ENCODE measurements around the gene ELF2.
"Not testable (repeated sequence)": the region's sequence is repeated elsewhere in the genome, so short reads cannot be mapped to it uniquely, and the experiment has no call there.

ELF2 gene

DNA sequence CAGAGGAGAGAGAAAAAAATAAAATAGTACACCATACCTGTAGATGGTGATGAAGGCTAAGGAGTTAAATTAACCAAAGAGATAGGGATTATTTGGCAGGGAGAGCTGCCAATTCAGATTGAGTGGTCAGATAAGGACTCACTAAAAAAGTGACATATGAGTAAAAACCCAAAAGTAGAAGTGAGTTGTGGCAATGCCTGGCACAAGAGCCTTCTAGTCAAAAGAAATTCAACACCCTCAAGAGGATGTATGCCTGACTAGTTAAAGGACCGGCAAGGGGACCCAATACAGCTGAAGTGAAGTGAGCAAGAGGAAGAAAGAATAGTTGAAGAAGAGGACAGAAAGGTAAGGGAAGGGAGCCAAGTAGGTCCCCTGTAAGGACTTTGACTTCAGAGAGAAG, 34.9 kb downstream of the ELF2 start:
- no peak for DNase-seq

- no peak for DNase-seq
Observed at GRCh38 chr4:139137763-139138162, 39.3 kb downstream of the ELF2 start.

DNA sequence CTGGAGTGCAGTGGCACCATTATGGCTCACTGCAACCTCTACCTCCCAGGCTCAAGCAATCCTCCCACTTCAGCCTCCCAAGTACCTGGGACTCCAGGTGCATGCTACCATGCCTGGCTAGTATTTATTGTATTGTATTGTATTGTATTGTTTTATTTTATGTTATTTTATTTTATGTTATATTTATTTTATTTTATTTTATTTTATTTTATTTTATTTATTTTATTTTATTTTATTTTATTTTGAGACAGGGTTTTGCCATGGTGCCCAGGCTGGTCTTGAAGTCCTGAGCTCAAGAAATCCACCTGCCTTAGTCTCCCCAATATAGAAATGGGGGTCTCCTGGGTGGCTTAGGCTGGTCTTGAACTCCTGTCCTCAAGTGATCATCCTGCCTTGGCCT, 42.6 kb downstream of the ELF2 start:
- DNase-seq: no peak

GRCh38 chr4:139131209-139131870, 45.7 kb downstream of the ELF2 start:
- DNase-seq: no peak

DNA sequence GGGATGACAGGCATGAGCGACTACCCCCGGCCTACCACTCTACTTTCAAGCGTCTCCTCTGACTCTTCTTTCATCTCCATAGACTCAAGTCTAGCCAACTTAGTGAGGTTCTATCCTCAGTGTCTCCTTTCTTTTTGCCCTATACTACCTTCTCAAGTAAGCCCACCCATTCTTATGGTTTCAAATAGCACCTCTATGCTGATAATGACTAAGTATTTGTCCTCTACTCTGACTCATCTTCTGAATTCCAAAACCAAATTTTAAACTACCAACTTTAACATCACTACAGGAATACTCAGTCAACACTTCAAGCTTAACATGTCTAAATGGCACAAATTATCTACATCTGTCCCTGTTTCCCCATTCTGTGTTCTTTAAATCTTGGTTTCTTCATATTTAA, 47.8 kb downstream of the ELF2 start:
- no peak for DNase-seq

DNA sequence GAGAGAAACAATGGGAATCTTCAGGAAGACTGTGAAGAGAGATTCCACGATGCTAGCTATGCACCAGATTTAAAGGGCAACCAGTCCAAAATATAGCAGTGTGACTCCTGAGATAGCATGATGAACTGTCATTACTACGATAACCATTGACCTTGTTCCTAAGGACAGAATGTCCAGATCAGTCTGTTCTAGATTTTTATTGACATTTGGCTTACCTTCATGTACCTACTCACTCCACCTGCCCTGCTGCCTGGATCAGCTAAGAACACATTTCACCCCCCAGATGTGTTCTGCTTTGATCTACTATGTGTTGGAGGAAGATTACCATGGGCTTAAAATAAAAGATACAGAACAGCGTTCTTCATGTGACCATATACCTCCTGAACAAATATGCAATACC, 50.1 kb downstream of the ELF2 start:
- no peak for DNase-seq

DNA sequence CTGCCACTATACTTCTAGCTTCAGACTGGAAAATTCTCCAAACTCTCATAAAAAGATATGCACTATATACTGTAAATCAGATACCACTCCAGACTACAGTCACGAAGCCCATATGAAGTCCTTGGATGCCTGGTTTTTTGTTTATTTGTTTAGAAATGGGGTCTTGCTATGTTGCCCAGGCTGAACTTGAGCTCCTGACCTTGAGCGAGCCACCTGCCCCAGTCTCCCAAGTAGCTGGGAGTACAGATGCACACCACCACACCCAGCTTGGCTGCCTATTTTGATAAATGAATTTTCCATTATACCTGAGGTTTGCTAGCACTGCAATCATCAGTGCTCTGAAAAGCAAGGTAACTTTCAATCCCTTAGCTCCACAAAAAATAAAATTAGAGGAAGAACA, 53.1 kb downstream of the ELF2 start:
- DNase-seq: no peak

GRCh38 chr4:139118365-139118764, 58.7 kb downstream of the ELF2 start:
- DNase-seq: no peak

DNA sequence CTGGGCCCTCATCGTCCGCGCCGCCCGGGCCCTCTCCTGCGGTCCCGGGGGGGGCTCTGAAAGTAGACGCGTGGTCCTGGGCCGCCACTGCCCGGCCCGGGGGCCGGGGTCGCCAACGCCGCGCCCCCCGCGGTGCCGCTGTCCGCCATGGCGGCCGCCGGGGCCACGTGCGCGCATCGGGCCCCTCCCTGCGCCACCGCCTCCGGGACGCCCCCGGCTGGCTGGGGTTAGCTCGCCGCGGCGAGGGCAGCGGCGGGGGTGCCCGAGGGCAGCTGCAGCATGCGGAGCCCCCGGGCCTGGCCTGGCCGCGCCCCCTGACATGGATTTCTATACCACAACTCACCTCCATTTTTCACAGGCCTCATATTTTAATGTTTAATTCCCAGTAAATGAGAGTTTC, 61.8 kb downstream of the ELF2 start:
- DNase-seq: no peak

GRCh38 chr4:139114795-139115194, 62.2 kb downstream of the ELF2 start:
- not testable (repeated sequence) for DNase-seq

GRCh38 chr4:139112650-139113049, 64.4 kb downstream of the ELF2 start:
- no peak for DNase-seq

DNA sequence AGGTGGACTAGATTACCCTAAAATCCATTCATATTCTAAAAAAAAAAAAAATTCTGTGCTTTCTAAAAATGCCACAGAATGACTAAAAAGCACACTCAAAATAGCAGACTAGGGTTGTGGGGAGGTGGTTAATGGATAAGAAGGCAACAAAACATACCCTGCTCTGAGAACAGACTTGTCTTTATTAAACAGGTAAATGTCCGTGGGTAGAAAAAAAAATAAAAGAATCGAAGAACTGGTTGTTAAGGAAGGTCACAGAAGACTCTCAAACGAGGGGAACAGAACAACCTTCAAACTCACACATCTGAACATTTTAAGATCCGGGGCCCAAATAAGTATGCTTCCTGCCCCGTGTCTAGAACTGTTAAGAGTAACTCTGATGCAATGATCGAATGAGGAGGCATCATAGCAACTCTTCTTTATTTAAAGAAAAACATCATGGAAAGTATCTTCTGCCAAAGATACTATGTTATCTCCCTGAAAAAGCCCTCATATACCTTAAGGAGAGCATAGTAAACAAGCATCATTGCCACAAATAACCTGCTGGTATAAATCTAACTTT, 68.4 kb downstream of the ELF2 start:
- no peak for DNase-seq

DNA sequence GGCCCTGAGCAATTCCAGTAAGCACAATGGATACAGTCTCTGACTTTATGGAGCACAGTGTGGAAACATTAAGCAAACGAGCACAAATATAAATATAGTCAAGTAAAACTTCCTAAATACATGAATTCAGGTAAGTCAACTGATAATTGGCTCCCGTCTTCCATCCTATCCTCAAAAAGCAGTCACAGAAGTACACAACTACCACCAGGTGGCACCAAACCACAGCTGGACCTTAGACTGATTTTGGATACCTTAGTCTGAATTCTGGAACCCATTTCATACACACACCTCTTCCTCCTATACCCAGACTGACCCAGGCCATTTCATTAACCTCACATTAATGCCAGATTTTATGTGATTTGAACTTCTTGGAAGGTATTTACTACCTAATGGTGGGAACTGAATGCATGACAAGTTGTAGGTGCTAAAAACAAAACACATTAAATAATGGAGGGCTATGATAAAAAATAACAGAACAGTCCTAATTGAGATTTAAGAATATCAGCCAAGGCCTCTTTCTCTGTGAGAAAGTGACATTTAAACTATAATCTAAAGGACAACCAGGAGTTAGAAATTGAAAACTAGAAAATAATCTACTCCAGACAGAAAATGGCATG, 77.5 kb downstream of the ELF2 start:
- peak; percentile 55 for DNase-seq

- DNase-seq: no peak
Observed at GRCh38 chr4:139092271-139092670, 84.7 kb downstream of the ELF2 start.

- no peak for DNase-seq
Observed at GRCh38 chr4:139085141-139085540, 91.9 kb downstream of the ELF2 start.

DNA sequence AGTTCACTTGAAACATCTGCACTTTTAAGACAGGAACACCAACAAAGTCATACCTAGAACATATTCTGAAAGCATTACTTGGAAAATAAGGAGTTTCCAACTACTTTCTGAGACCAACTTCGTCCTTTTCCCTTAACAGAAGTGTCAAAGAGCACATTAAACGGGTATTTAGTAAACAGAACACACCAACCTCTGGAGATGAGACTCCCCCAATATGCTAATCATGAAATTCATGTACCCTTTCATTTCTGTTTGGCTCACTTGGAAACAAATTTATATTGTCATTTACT, 92.3 kb downstream of the ELF2 start:
- no peak for DNase-seq

DNA sequence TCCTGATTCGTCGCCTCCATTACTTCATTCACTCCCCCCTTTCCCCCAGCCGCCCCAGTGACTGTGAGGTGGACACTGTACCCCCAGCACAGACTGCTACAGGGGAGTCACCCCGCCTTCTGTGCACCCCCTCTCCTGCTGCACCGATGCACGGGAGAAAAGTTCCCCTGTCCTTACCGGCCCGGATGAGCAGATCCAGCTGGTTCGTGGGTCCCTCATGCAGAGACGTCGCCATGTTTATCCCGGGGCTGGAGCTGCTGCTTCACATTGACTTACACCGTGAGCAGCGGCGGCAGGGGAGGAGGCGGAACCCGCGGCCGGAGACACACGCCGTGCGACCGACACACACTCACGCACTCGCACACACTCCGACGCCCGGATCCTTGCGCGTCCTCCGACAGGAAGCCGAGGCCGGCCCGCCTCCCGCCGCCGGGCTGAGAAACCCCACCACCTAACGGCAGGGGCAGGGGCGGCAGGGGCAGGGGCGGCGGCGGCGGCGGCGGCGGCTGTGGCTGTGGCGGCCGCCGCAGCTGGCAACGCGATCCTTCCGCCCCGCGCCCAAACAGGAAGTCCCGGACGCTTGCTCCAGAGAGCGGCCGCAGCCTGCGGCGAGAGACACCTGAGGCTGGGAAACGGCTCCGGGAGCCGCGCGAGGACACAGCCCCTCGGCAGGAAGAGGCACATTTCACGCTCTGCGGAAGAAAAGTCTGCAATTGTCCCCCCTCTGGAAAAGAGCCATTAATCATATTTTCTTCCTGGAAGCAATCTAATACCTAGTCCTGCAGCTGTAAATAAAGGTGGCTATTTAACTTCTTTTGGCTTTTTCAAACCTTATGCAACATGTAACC, 92.8 kb downstream of the ELF2 start:
- peak; percentile 72 for DNase-seq

- no peak for DNase-seq
Observed at GRCh38 chr4:139083607-139083955, 93.4 kb downstream of the ELF2 start.

DNA sequence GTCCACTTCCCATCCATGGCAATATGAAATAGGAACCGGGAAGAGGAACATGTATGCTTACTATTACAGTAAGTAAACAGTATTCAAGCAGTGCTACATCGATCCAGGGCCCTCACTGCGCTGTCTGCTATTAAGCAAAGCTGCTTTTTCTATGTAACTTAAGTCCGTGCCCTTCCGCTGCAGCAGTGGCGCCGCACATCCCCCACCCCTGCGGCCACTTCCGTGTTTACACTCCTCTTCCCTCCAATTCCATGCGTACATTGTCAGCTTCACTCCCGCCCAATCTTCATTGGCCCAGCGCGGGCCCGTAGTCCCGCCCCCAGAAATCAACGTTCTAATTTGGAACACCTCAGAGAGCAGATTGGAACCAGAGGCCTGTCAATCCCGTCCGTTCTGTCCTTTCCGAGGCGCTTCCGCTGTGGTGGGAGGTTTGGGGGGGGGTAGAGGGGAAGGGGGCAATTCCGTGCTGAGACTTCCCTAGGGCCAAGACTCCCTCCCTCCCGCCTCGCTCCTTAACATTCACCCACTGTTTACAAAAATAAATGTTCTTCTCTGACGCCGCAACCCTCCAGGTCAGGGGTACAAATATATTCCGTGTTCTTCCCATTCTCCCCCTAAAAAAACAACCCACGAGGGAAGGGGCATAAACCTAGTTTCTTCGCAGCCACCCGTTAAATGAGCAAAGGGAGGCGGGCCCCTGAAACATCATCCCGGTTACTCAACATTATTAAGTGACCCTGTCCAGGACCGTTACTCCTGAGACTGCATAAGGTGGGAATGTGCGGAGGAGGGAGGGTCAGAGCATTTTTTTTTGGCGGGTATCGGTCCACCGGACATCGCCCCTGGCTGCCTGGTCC, 94.0 kb downstream of the ELF2 start:
- peak; percentile 93 for DNase-seq

DNA sequence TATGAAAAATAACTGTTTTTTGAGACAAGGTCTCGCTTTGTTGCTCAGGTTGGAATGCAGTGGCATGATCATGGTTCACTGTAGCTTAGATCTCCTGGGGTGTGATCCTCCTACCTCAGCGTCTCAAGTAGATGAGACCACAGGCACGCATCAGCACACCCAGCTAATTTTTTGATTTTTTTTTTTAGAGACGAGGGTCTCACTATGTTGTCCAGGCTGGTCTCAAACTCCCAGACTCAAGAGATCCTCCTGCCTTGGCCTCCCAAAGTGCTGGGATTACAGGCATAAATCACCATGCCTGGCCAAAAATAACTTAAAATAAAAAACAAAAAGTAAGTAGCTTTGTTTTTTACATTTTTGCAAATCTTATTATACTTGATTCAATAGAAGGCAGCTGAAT, 98.1 kb downstream of the ELF2 start:
- no peak for DNase-seq

- no peak for DNase-seq
Observed at GRCh38 chr4:139077567-139078355, 99.3 kb downstream of the ELF2 start.

GRCh38 chr4:139076016-139076744, 100.8 kb downstream of the ELF2 start:
- no peak for DNase-seq
